HepG2 (cell line): Measurements from ENCODE around the gene IQCN. TPM values are rescaled to one million over a fixed set of nuclear protein-coding genes. Genes with fewer than 3 reads are reported as not detected.
A peak's percentile ranks its signal among the peaks of the same experiment; 100 is the strongest.

ENCODE experiments used
- ARHGAP35 ChIP-seq: sonication (generic); formaldehyde crosslinking; IDR thresholded peaks from 2 replicates; pipeline ENCODE4 v1.9.0; 2022; ENCODE audit warnings: mild to moderate bottlenecking, inconsistent platforms, moderate library complexity, missing genetic modification reagents, borderline replicate concordance
- EHMT2 ChIP-seq: fragments of 200-600 bp; sonication (generic); IDR thresholded peaks from 2 replicates; pipeline ENCODE4 v1.7.0; 2017; ENCODE audit warnings: antibody characterized with exemption, low read depth, low read length, borderline replicate concordance
- FOXP4 ChIP-seq: sonication (generic); formaldehyde crosslinking; IDR thresholded peaks from 2 replicates; pipeline ENCODE4 v1.4.0; 2020; ENCODE audit warnings: missing genetic modification reagents
- HMGXB3 ChIP-seq: sonication (generic); formaldehyde crosslinking; IDR thresholded peaks from 2 replicates; pipeline ENCODE4 v1.4.0; 2020; ENCODE audit warnings: missing genetic modification reagents, borderline replicate concordance
- KLF13 ChIP-seq: sonication (generic); formaldehyde crosslinking; IDR thresholded peaks from 2 replicates; pipeline ENCODE4 v1.4.0; 2020; ENCODE audit warnings: mild to moderate bottlenecking, missing genetic modification reagents
- MATR3 ChIP-seq: sonication (generic); formaldehyde crosslinking; IDR thresholded peaks from 2 replicates; pipeline ENCODE4 v1.4.0; 2020; ENCODE audit warnings: missing genetic modification reagents
- MIER2 ChIP-seq: IDR thresholded peaks from 2 replicates; pipeline ENCODE4 v1.6.1; 2016; ENCODE audit warnings: missing biosample characterization, missing genetic modification reagents
- SMAD1 ChIP-seq: sonication (generic); formaldehyde crosslinking; IDR thresholded peaks from 2 replicates; pipeline ENCODE4 v1.4.0; 2020; ENCODE audit warnings: missing genetic modification reagents, low read depth, mild to moderate bottlenecking, borderline replicate concordance
- TMF1 ChIP-seq: sonication (generic); formaldehyde crosslinking; IDR thresholded peaks from 2 replicates; pipeline ENCODE4 v1.8.1; 2022; ENCODE audit warnings: low read depth, missing genetic modification reagents
- WIZ ChIP-seq: sonication (generic); formaldehyde crosslinking; IDR thresholded peaks from 2 replicates; pipeline ENCODE4 v1.5.1; 2020; ENCODE audit warnings: mild to moderate bottlenecking, missing genetic modification reagents
- XBP1 ChIP-seq: sonication (generic); formaldehyde crosslinking; IDR thresholded peaks from 2 replicates; pipeline ENCODE4 v1.5.0; 2020; ENCODE audit warnings: missing genetic modification reagents
- ZFP1 ChIP-seq: IDR thresholded peaks from 2 replicates; pipeline ENCODE4 v1.6.1; 2016
- ZFP41 ChIP-seq: sonication (generic); formaldehyde crosslinking; IDR thresholded peaks from 2 replicates; pipeline ENCODE4 v1.4.0; 2020; ENCODE audit warnings: mild to moderate bottlenecking, missing genetic modification reagents, borderline replicate concordance
- ZFX ChIP-seq: sonication (generic); formaldehyde crosslinking; IDR thresholded peaks from 2 replicates; pipeline ENCODE4 v1.4.0; 2020; ENCODE audit warnings: mild to moderate bottlenecking, low read depth, missing genetic modification reagents, moderate library complexity
- ZNF124 ChIP-seq: sonication (generic); formaldehyde crosslinking; IDR thresholded peaks from 2 replicates; pipeline ENCODE4 v1.4.0; 2020; ENCODE audit warnings: missing genetic modification reagents
- ZNF24 ChIP-seq: fragments of 450-650 bp; IDR thresholded peaks from 2 replicates; pipeline ENCODE4 v1.6.1; 2017; ENCODE audit warnings: antibody characterized with exemption, mild to moderate bottlenecking
- ZNF382 ChIP-seq: sonication (generic); formaldehyde crosslinking; IDR thresholded peaks from 2 replicates; pipeline ENCODE4 v1.5.0; 2020; ENCODE audit warnings: missing genetic modification reagents, mild to moderate bottlenecking, borderline replicate concordance
- ZNF496 ChIP-seq: sonication (generic); formaldehyde crosslinking; IDR thresholded peaks from 2 replicates; pipeline ENCODE4 v1.8.1; 2023; ENCODE audit warnings: mild to moderate bottlenecking, moderate library complexity, missing genetic modification reagents; ENCODE audit not compliant: insufficient replicate concordance
- ZNF598 ChIP-seq: sonication (generic); formaldehyde crosslinking; IDR thresholded peaks from 2 replicates; pipeline ENCODE4 v1.5.1; 2020; ENCODE audit warnings: mild to moderate bottlenecking, missing genetic modification reagents, borderline replicate concordance
- ZSCAN12 ChIP-seq: sonication (generic); formaldehyde crosslinking; IDR thresholded peaks from 2 replicates; pipeline ENCODE4 v1.9.0; 2021; ENCODE audit warnings: mild to moderate bottlenecking, missing genetic modification reagents
- polyA plus RNA-seq, 8 experiments: library from polyadenylated mRNA; depleted of rRNA in 3 of 8; stranded (reverse) in 7 of 8; unstranded in 1 of 8; fragments of >200 nt; fragmentation: Illumina TruSeq in 4 of 8; extraction: Trizol in 4 of 8; gene quantifications; 2 replicates each; pipeline versions ENCODE4 v1.2.1 to v1.2.3, GENCODE V29; 2011 to 2016; ENCODE audit warnings: low read depth in 4 of 8, missing spikeins in 1 of 8, mixed read lengths in 1 of 8; ENCODE audit not compliant: insufficient read depth in 1 of 8
- total RNA-seq, 5 experiments: library from RNA; depleted of rRNA; stranded (reverse); fragments of >200 nt; fragmentation: Illumina TruSeq; extraction: Trizol; gene quantifications; 2 replicates each; pipeline ENCODE4 v1.2.3, GENCODE V29; 2016; ENCODE audit warnings: low read depth in 1 of 5
- TF ChIP-seq, protein P1 (sequence below): sonication (generic); formaldehyde crosslinking; IDR thresholded peaks from 2 replicates; pipeline ENCODE4 v1.8.0; 2023; ENCODE audit warnings: mild to moderate bottlenecking, missing genetic modification reagents

Gene IQCN
- total and polyA plus RNA-seq, 2 of the 13 experiments (the other 11 are each of a cell fraction or from before 2014, with no cell fraction given) = 0.04 to 0.18 TPM

DNA sequence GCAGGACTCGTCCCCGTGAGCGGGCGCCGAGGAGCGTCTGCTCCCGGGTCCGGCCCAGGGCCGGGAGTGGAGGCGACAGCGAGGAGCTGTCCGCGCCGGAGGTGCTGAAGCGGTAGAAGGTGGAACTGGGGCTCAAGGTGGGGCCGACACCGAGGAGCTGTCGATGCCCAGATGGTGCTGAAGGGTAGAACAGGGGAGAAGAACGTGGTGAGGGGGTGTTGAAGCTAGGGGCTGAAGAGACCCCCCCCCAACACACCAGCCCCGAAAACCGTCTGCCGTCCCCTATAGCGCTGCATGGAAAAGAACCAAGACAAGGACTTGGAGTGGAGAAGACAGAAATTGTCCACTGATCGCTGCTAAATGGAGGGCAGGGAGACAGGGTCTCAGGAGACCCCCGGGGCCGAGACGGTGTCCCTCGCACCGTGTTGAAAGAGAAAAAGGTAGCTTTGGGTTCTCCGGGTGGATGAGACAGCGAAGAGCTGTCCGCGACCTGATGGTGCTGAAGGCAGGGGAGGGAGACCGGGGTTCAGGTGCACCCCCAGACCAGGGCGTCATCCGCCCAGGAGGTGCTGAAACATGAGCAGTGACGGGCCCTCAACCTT lies 40.9 kb downstream of the IQCN start (continued):
- no peak for TF ChIP-seq FOXP4 (CRISPR knock-in tag)
- peak; percentile 100 for TF ChIP-seq EHMT2
- TF ChIP-seq WIZ (CRISPR knock-in tag) = peak; percentile 98
- TF ChIP-seq ZNF382 (CRISPR knock-in tag) = no peak
- peak; percentile 91 for TF ChIP-seq ZSCAN12 (CRISPR knock-in tag)
- peak; percentile 94 for TF ChIP-seq ARHGAP35 (CRISPR knock-in tag)
- TF ChIP-seq ZNF598 (CRISPR knock-in tag) = no peak; the same call in 1 of the 2 replicates
- no peak for TF ChIP-seq ZNF496
- TF ChIP-seq XBP1 (CRISPR knock-in tag) = peak; percentile 82
- TF ChIP-seq MIER2 = peak; percentile 98
- no peak for TF ChIP-seq TMF1 (CRISPR knock-in tag)
- TF ChIP-seq ZFX (CRISPR knock-in tag) = peak; percentile 36; the same call in 1 of the 2 replicates
- peak; percentile 48; the same call in 1 of the 2 replicates for TF ChIP-seq SMAD1 (CRISPR knock-in tag)
- TF ChIP-seq, protein P1, sequence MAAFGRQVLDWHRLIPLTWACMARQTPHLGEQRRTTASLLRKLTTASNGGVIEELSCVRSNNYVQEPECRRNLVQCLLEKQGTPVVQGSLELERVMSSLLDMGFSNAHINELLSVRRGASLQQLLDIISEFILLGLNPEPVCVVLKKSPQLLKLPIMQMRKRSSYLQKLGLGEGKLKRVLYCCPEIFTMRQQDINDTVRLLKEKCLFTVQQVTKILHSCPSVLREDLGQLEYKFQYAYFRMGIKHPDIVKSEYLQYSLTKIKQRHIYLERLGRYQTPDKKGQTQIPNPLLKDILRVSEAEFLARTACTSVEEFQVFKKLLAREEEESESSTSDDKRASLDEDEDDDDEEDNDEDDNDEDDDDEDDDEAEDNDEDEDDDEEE (CRISPR knock-in tag) = peak; percentile 86
- peak; percentile 65; the same call in 1 of the 2 replicates for TF ChIP-seq ZFP1 (CRISPR knock-in tag)
- TF ChIP-seq ZNF24 = no peak
- TF ChIP-seq HMGXB3 = peak; percentile 91
- no peak for TF ChIP-seq ZFP41
- no peak for TF ChIP-seq KLF13 (CRISPR knock-in tag)
- peak; percentile 97 for TF ChIP-seq ZNF124 (CRISPR knock-in tag)
- no peak for TF ChIP-seq MATR3 (CRISPR knock-in tag)
